Duodenal mucosa (tissue), 2 donors: Measurements from ENCODE around the gene UBE2E2.

Experiments used
- H3K27ac ChIP-seq: one replicate; pipeline ENCODE4 v1.7.0; 2013; ENCODE audit warnings: low read depth, low read length
- H3K27me3 ChIP-seq, 2 donors: one replicate each; pipeline ENCODE4 v1.7.0; 2013; ENCODE audit warnings: low read length in 2 of 2, control low read depth in 1 of 2; ENCODE audit not compliant: insufficient read depth in 2 of 2, control insufficient read depth in 1 of 2
- H3K36me3 ChIP-seq, 2 donors: one replicate each; pipeline ENCODE4 v1.7.0; 2013; ENCODE audit warnings: low read length in 2 of 2, control low read depth in 1 of 2; ENCODE audit not compliant: insufficient read depth in 2 of 2, control insufficient read depth in 1 of 2
- H3K4me1 ChIP-seq, 2 donors: one replicate each; pipeline ENCODE4 v1.7.0; 2013; ENCODE audit warnings: low read length in 2 of 2, control low read depth in 1 of 2; ENCODE audit not compliant: insufficient read depth in 2 of 2, control insufficient read depth in 1 of 2
- H3K4me3 ChIP-seq, 2 donors: one replicate each; pipeline ENCODE4 v1.7.0; 2013; ENCODE audit warnings: low read length in 2 of 2, low read depth in 1 of 2
- H3K9ac ChIP-seq, 2 donors: one replicate each; pipeline ENCODE4 v1.7.0; 2013; ENCODE audit warnings: low read length in 2 of 2, low read depth in 1 of 2
- H3K9me3 ChIP-seq, 2 donors: one replicate each; pipeline ENCODE4 v1.7.0; 2013; ENCODE audit warnings: low read length in 2 of 2, control low read depth in 1 of 2; ENCODE audit not compliant: control insufficient read depth in 1 of 2

Gene UBE2E2

DNA sequence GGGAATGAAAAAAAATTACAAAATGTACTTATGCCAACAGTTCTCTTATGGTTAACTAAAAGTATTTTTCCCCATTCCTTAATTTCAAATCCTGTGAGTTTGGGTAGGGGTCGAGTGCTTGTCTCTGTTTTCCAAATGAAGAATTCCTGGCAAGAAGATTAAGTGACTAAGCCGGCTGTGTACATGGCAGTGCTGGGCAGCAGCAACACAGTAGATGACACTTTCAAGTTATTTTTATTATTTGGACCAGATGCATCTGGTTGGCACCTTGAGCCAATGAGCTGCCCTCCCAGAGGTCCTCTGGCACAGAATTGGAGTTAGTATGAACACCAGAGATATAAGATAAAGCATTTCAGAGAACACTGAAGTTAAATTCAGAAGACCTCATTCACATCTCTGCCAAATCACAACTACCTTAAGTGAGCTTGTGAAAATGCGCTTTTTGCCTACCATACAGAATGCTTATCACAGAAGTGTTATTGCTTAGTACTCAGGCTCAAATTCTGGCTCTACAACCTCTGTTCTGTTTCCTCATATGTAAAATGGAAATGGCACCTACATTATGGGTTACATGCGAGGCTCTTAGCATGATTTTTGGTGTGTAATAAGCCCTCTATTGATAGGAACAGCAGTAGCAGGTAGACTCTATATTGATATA lies 256.9 kb downstream of the UBE2E2 start:
- H3K27ac ChIP-seq = no peak overlapping the region
- no peaks in the 10 kb centered on the region for H3K4me1 ChIP-seq
- H3K36me3 ChIP-seq = no peaks in the 10 kb centered on the region

DNA sequence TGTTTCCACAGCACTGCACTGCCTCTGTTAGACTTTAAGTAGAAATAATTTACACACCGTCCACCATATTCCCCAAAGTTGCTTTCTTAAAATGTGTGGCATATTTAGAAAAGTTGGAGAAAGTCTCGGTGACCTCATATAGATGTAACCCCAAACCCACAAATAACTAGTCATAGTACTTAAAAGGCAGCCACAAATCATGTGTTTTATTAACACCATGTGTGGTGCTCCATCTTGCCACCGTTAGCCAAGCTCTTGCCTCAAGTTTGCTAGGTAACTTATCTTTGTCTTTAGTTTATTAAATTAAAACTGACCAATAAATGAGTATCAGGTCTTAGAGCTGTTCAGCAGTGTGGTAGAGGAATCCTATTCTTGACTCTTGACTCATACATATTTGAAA lies 257.9 kb downstream of the UBE2E2 start:
- no peaks in the 10 kb centered on the region for H3K4me1 ChIP-seq
- H3K4me3 ChIP-seq = no peak overlapping the region
- H3K36me3 ChIP-seq = no peaks in the 10 kb centered on the region
- H3K9ac ChIP-seq = no peak overlapping the region
- no peaks in the 10 kb centered on the region for H3K9me3 ChIP-seq
- no peaks in the 10 kb centered on the region for H3K27me3 ChIP-seq
- H3K27ac ChIP-seq = no peak overlapping the region

More for the DNA sequence above, 256.9 kb downstream of the UBE2E2 start:
- Histone ChIP-seq H3K9me3 (no peaks in the 10 kb centered on the region), H3K27me3 (no peaks in the 10 kb centered on the region), H3K4me3 (no peak overlapping the region), H3K9ac (no peak overlapping the region)

DNA sequence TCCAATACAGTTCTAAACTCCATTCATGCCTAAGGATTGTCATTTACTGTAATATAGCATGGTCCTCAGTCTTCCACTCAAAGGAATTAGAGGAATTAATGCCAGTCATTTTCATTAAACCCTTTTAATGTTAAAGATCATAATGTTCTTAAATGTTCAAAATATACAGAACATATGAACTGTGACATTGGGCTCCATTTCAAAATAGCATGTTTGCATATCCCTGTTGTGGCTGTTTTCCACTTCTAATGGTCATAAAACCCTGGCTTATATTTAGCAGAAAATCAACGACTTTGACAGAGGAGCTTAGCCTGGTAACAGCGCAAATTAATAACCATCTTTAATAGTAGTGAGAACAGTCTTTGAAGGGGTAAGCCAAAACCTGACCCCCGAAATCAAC lies 260.7 kb downstream of the UBE2E2 start:
- Histone ChIP-seq H3K4me1 (no peaks in the 10 kb centered on the region), H3K9ac (no peak overlapping the region), H3K36me3 (no peaks in the 10 kb centered on the region), H3K9me3 (peaks cover 0 to 4% of the 10 kb centered on the region in 2 donors), H3K27ac (no peak overlapping the region), H3K4me3 (no peak overlapping the region), H3K27me3 (no peaks in the 10 kb centered on the region)

DNA sequence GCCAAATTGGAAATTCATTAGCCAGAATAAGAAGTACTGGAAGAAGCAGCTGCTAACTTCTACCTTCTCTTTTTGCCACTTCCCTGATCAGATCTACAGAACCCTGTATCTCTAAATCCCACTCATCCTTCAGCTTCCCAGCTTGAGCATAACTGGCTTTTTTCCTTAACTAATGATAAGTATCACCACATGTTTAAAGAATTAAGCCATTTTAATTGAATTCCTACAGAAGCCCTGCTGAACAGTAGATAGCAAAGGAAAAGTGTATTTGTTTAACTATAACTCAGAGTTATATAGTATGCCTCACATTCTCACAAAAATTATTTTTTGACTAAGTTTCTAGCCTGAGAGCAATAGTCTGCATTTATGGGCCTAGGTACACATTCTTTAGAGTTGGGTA lies 262.4 kb downstream of the UBE2E2 start:
- Histone ChIP-seq H3K4me3 (no peak overlapping the region), H3K9me3 (peaks cover 0 to 4% of the 10 kb centered on the region in 2 donors)

DNA sequence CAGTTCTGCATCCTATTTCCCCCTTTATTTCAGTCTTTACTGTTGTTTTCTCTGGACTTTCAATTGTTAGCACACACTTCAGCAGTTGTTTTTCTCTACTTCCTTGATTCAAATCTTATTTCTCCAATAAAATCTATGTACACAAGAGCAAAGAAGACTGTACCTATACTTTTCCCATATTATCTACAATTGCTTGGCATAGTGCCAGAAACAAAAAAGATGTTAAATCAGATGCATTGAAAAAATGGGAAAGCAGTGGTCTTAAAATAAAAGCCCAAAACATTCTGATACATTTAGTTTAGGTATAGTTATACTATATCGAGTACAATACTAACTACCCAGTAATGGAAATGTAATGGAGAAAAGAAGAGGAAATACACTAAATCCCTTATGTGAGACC lies 265.1 kb downstream of the UBE2E2 start:
- peaks cover 0 to 4% of the 10 kb centered on the region in 2 donors for H3K9me3 ChIP-seq
- no peak overlapping the region for H3K9ac ChIP-seq
- H3K27ac ChIP-seq = no peak overlapping the region
- no peak overlapping the region for H3K4me3 ChIP-seq
- no peaks in the 10 kb centered on the region for H3K4me1 ChIP-seq
- no peaks in the 10 kb centered on the region for H3K27me3 ChIP-seq
- no peaks in the 10 kb centered on the region for H3K36me3 ChIP-seq

More for the DNA sequence above, 262.4 kb downstream of the UBE2E2 start:
- H3K4me1 ChIP-seq = no peaks in the 10 kb centered on the region
- no peaks in the 10 kb centered on the region for H3K27me3 ChIP-seq
- no peaks in the 10 kb centered on the region for H3K36me3 ChIP-seq
- H3K9ac ChIP-seq = no peak overlapping the region
- no peak overlapping the region for H3K27ac ChIP-seq

DNA sequence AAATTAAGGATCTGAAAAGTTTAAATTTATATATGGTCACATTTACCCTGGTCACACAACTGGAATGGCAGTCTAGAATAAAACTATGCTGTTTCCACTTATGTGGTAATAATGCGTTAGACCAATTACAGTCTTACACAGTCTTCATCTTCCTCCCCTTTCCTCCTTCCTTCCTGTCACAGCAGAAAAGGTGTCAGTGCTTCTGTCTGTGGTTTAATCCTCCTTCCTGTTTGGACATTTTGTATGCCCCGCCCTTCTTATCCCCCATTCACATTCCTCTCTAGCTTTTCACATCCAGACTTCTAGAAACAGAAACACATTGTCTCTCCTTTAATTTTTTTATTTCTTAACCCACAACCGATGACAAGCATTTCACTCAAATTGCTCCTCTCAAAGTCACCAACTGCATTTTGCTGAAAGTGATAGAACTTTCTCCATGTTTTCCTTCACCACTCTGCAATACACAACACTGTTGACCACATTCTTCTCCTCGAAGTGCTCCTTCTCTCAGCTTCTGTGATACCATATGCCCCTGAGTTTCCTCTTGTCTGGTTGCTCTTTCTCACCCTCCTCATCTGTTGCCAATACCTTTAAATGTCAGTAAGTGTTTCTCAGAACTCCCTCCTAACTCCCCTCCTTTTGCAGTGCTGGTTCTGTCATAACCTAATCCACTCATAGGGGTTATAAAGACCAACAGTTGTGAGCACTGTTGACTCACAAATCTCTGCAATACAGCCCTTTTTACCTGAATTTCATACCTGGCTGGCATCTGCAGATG lies 271.6 kb downstream of the UBE2E2 start:
- Histone ChIP-seq H3K9me3 (peaks cover 6% of the 10 kb centered on the region in 2 donors), H3K4me1 (no peaks in the 10 kb centered on the region), H3K4me3 (no peak overlapping the region), H3K27ac (no peak overlapping the region), H3K36me3 (no peaks in the 10 kb centered on the region), H3K27me3 (no peaks in the 10 kb centered on the region), H3K9ac (no peak overlapping the region)

DNA sequence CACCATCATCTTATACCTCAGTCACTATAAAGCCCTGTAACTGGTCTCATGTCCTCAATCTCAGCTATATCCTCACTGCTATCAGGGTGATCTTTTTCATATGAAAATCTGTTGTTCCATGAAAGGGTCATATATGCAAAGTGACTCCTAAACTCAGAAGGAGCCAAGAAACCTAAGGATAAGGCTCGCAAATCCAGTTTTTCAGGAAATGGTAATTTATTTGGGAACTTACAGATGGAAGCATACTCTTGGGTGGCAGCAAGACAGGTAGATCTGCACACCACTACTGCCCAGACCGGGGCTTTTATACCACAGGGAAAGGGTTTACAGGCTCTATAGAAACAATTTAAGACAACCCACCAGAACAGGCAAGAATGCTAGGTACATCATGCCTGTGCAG lies 272.3 kb downstream of the UBE2E2 start:
- Histone ChIP-seq H3K9ac (no peak overlapping the region), H3K4me3 (no peak overlapping the region), H3K27me3 (no peaks in the 10 kb centered on the region), H3K36me3 (no peaks in the 10 kb centered on the region), H3K4me1 (no peaks in the 10 kb centered on the region), H3K9me3 (peaks cover 6 to 8% of the 10 kb centered on the region in 2 donors), H3K27ac (no peak overlapping the region)

DNA sequence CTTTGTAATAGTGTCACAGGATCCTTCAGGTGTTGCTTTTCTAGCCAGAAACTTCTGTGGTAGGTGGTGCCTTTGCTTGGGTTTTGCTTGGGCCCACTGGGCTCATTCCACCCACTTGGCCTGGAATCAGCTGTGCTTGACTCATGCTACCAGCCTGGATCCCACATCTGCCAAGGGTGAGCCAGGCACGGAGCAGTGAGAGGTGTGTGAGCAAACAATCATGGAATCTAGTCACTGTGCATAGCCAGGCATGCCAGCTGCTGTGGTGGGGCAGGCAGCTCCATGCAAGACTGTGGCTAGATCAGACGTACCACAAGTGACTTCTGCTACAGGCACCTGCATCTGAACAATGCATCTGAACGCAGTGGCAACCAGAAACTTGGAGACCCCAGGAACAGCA lies 275.9 kb downstream of the UBE2E2 start:
- H3K36me3 ChIP-seq = no peaks in the 10 kb centered on the region
- H3K9ac ChIP-seq = no peak overlapping the region
- peaks cover 6 to 8% of the 10 kb centered on the region in 2 donors for H3K9me3 ChIP-seq
- H3K27ac ChIP-seq = no peak overlapping the region
- H3K27me3 ChIP-seq = no peaks in the 10 kb centered on the region
- no peak overlapping the region for H3K4me3 ChIP-seq
- H3K4me1 ChIP-seq = no peaks in the 10 kb centered on the region

DNA sequence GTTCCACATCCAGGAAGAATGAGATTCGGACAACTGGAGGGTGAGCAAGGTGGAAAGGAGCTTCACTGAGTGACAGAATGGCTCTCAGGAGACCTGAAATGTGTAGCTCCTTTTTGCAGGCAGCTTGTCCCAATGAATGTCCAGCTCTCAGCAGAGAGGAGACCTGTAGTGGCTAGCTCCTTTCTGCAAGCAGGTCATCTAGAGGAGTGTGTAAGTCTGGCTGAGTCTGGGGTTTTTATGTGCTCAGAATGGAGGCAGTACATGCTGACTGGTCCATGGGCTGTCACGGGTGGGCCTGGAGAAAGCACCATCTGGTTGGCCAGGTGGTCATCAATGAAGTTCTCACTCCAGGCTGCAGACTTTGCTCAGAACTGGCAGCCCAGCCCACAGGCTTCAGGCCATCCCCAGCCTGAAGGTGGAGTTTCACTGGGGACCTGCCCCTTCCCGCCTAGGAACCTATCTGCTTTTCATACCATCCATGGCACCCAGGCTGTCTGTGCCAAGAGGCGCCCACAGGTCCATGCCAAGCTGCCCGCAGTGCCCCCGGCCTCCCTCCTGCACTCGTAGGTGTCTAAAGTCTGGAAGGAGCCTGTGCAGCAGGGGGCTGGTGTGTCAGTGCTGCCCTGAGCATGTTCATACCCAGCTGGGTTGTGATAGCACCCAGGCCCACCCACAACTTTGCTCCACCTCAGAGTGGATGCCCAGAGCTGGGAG lies 276.6 kb downstream of the UBE2E2 start:
- Histone ChIP-seq H3K9ac (no peak overlapping the region), H3K4me1 (no peaks in the 10 kb centered on the region), H3K9me3 (peaks cover 6 to 8% of the 10 kb centered on the region in 2 donors), H3K27ac (no peak overlapping the region), H3K4me3 (no peak overlapping the region), H3K27me3 (no peaks in the 10 kb centered on the region), H3K36me3 (no peaks in the 10 kb centered on the region)

DNA sequence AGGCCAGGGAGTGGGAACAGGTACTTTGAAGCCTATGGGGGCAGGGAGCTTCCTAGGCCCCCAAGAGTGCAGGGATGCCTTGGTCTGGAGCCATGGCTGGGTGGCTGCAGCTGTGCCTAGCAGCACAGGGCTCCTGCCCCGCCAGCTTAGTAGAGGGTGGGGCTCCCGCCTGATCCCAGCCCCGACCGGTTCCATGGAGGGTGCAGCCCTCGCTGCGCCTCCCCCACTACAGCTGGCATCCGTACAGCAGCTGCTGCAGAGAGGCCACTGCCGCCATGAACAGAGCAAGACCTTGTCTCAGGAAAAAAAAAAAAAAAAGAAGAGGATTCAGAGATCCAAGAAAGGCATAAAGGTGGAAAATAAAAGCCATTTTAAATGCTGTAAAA lies 277.2 kb downstream of the UBE2E2 start:
- Histone ChIP-seq H3K9me3 (peaks cover 6 to 8% of the 10 kb centered on the region in 2 donors), H3K36me3 (no peaks in the 10 kb centered on the region), H3K4me3 (no peak overlapping the region), H3K4me1 (no peaks in the 10 kb centered on the region), H3K27me3 (no peaks in the 10 kb centered on the region), H3K9ac (no peak overlapping the region), H3K27ac (no peak overlapping the region)
